8988T (cell line): ENCODE results near the gene FBXO15.

Experiments
- DNase-seq: peaks from one replicate; pipeline ENCODE4 v3.0.0; 2011

The FBXO15 gene

DNA sequence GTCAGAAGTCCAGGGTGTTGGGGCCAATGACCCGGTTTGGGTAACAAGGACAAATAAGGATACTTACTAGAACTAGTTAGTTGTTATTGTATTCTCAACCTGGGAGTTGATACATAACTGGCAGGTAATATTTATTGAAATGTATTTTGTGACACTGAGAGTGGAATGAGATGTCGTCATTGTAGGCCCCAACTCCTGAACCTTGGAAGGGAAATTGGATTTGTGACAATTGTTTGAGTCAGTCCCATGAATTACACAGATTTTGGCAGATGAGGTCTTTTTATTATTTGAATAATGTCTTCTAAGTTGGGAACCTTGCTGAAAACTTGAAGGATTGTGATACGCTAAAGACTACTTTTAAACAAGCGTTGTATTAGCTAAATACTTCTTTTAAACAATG lies 5.7 kb upstream of the FBXO15 start:
- no peak for DNase-seq

DNA sequence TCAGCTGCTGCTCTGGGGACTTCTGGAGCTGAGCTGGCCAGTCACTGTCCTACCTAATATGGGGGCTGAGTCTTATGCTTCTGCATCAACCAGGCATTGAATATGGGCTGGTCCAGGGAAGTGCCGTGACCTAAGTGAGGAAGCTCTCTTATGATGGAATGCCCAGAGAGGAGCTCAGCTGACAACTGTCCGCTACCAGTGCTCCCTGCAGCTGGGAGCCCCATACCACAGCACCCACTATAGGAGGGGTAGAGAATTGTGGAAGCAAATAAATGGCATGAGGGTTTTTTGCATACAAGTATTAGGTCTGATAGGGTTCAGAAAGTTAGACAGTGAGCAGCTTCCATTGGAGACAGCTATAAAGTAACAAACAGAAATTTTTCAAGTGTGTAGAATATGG lies 5.2 kb upstream of the FBXO15 start:
- DNase-seq, result no peak

DNA sequence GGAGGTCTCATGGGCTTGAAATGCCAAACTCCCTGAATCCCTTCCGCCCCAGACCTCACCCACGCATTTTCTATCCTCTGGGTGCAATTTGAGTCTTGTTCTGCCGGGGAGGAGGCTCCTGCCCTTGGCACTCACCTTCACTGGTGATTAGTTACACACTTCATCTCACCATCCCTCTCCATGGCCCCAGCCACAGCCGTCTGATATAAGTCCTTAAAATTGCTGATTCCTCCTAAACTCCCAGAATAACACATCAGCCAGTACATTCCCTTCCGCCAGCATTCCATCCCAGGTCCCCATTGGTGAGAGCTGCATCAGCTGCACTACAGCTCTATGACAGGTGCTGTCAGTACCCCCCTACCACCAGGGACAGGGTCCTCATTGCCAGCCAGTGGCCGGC lies 4.6 kb upstream of the FBXO15 start:
- no peak for DNase-seq

DNA sequence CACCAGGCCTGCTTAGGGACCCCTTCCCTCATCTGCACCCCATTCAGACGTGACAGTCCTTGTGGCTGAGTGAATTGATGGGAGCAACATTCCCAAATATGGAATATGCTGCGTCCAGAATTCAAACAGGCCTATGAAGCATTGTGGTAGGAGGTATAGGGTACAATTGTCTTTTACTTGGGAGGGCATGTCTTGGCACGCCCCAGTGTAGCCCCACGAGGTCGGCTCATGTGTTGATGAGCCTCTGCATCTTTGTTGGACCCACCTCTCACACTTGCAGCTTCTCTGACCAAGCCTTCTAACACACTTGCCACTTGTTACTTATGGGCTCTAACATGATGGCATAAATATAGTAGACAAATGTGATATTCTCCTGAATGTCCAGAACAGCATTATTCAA lies 2.2 kb upstream of the FBXO15 start:
- no peak for DNase-seq

DNA sequence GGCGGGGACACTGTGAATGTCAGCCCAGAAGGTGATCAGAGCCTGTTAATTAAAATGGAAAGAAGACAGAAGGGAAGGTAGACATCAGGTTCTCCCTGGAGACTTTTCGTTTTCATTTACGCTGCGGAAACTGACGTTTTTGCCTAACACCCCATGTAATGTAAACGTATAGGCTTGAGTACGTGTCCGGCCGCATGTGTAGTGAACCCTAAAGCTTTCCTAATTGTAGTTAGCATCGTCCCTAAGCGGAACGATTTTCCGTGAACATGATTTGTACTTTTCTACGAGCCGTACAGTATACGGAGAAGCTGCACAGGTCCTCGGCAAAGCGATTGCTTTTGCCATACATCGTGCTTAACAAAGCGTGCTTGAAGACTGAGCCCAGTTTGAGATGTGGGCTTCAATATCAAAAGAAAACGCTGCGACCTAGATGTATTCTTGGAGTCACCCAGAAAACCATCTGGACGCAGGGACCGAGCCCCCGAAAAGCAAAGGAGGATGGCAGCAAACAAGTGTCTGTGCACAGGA lies 973 bp upstream of the FBXO15 start:
- no peak for DNase-seq

GRCh38 chr18:74147491-74147778 lies 199 bp downstream of the FBXO15 start:
- DNase-seq, result no peak

GRCh38 chr18:74146756-74147155 lies 878 bp downstream of the FBXO15 start:
- DNase-seq, result no peak

- no peak for DNase-seq
Observed at GRCh38 chr18:74142252-74142651, 5.4 kb downstream of the FBXO15 start.

- no peak for DNase-seq
Observed at GRCh38 chr18:74141667-74142066, 6.0 kb downstream of the FBXO15 start.

DNA sequence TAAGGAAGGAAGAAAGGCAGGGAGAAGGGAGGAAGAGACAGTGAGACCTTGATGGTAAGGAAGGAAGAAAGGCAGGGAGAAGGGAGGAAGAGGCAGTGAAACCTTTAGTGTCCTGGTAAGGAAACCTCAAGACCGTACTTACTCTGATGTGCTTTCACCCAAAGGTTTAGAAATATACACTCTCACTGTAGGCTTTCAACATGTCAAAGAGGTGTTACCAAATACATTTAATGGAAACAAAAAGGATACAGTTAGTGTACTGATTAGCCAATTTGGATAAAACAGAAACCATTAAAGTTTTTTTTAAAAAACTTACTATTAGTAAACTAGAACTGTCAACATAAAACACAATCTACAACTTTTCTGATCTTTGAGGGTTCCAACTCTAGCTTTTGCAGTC lies 7.1 kb downstream of the FBXO15 start:
- no peak for DNase-seq

GRCh38 chr18:74139888-74140287 lies 7.7 kb downstream of the FBXO15 start:
- DNase-seq, result no peak

DNA sequence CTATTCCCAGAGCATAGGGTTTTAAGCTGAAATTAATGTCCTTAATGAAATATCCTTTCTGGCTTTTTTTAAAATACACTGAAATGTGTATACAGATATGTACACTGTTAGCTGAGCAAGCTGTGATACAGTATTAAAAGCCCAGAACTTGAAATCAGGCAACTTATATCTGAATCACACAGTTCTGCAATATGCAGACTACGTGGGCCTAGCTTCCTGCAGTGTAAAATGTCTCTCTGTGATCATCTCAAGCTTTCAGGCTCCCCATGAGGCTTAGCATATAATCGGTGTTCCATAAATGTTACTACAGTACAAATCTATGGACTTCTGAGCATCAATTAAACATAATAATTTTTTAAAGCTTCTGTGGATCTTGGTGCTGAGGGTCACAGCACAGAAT lies 8.2 kb downstream of the FBXO15 start:
- DNase-seq, result no peak

- DNase-seq, result no peak
Observed at GRCh38 chr18:74137920-74138538, 9.6 kb downstream of the FBXO15 start.

- DNase-seq, result no peak
Observed at GRCh38 chr18:74132201-74132600, 15.4 kb downstream of the FBXO15 start.

GRCh38 chr18:74131124-74131523 lies 16.5 kb downstream of the FBXO15 start:
- DNase-seq, result no peak

- no peak for DNase-seq
Observed at GRCh38 chr18:74128159-74128558, 19.5 kb downstream of the FBXO15 start.

DNA sequence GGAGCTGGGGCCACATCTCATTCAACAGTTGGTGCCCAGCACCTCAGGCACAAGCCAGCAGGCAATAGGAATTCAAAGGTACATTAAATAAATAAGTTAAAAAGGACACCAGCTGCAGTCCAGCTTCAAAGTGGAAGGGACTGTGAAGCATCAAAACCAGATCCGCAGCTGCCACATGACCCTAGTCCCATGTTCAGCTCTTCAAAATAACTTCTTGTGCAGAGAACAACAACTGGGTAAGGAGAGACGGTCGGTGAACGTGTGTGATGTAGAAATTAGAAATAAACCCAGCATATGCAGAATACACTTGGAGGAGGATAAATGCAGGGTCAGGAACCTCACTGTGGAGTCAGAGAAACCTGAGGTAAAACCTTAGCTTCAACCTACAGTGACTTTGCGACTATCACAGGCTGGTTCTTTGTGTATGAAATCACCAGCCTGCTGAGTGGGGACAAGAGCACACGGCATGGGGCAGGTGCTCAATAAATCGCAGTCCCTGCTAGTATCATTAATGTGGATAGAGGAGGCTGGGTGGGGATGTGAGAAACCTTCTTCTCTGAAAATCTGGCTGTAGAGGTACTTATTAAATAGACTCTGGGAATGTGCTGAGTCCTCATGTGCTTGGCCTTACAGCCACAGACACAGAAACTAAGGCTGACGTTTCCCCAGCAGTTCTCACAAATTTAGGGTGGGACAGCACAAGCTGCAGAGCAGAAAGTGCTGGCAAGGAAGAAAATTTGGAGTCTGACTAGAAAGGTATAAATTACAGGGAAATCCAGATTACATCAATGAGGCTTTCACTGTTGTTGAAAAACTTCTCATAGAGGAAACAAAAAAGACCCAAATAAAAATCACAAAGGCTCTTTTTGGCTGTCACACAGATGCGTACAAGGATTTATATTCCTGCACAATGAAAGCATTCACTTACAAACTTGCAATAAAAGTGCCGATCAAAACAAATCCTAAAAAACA lies 20.7 kb downstream of the FBXO15 start:
- no peak for DNase-seq

DNA sequence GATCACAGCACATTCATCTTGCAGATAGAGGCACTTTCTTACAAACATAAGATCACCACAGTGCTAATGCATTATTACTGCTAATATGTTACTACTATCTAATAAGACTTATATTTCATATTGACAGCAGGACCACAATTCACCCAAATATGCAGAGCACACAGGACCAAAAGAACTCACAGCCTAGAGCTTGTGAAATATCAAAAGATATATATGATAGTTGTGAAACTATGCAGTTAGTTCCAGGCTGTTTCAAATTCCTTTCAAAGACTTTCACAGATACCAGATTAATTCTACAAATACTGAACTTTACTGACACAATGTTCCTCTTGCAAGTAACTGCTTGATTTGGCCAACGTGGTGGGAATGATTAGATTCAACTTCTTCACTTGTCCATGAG lies 23.0 kb downstream of the FBXO15 start:
- DNase-seq, result no peak

- no peak for DNase-seq
Observed at GRCh38 chr18:74123200-74123599, 24.4 kb downstream of the FBXO15 start.

DNA sequence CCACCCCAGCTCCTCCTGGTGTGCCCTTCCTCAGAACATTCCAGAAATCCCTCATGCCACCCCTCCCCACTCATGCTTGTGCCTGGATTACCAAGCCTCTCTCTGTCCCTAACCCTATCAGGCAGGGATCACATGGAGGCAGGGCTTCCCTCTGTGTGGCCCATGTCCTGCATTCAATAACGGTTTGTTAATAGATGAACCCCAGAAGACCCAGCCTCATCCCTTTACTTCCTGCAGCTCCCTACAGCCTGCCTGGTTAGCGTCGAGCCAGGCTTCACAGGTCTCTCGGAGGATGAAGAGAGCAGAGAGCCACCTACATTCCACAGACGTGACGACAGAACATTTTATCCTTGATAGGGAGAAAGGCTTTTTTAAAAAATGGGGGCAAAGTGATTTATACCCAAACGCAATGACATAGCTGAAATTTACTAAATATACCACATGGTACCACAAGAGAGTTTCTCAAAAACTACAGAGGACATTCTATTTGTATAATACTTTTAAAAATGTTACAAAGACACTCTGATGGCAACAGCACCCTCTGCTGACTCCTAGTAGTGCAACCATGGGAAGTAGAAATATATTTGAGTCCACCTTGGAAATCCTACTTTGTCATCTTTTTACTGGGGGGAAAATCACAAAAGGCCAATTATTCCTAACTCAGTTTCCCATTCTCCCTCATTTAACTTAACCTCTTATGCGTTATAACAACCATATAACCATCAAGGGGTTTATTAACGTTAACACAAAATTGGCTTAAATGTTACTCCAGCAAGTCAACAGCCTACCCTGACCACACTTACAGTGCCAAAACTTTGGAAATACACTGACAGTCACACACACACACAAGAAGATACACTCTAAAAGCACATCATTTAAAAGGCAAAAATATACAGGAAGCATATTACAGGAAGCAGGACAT lies 30.7 kb downstream of the FBXO15 start:
- no peak for DNase-seq

- DNase-seq, result no peak
Observed at GRCh38 chr18:74115046-74115445, 32.6 kb downstream of the FBXO15 start.

DNA sequence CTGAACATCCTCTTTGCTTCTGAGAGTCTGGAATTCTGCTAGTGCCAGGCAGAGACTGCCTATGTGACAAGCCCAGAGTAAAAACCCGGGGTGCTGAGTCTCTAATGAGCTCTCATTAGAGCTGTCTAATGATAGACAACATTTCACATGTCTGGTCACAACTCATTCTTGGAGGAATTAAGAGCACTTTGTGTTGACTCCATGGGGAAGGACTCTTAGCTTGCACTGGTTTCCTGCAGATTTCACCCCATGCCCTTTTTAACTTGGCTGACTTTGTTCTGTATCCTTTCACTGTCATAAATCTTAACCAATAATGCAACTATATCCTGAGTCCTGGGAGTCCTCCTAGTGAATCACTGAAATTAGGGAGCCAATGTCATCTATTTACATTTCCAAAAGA lies 33.5 kb downstream of the FBXO15 start:
- no peak for DNase-seq

GRCh38 chr18:74113711-74114110 lies 33.9 kb downstream of the FBXO15 start:
- no peak for DNase-seq
